Panc1 (cell line): ENCODE measurements around the gene NASP.

ENCODE experiments used
- POLR2AphosphoS5 ChIP-seq: IDR thresholded peaks from 2 replicates; pipeline ENCODE4 v1.6.1; 2012; ENCODE audit warnings: mild to moderate bottlenecking, low read depth, low read length, moderate library complexity
- SIN3A ChIP-seq: IDR thresholded peaks from 2 replicates; pipeline ENCODE4 v1.6.1; 2012; ENCODE audit warnings: low read depth, mild to moderate bottlenecking, low read length, moderate library complexity, borderline replicate concordance; ENCODE audit not compliant: insufficient read depth
- TF ChIP-seq, protein P1 (sequence below): fragments of 450-650 bp; IDR thresholded peaks from 2 replicates; pipeline ENCODE4 v1.5.1; 2017; ENCODE audit warnings: mild to moderate bottlenecking
- TF ChIP-seq, protein P2 (sequence below), 2 experiments: IDR thresholded peaks; 2 replicates each; pipeline ENCODE4 v1.6.1; 2011 to 2012; ENCODE audit warnings: low read depth in 2 of 2, control low read depth in 1 of 2, low read length in 1 of 2, mild to moderate bottlenecking in 1 of 2, moderate library complexity in 1 of 2; ENCODE audit not compliant: insufficient read depth in 1 of 2

DNA sequence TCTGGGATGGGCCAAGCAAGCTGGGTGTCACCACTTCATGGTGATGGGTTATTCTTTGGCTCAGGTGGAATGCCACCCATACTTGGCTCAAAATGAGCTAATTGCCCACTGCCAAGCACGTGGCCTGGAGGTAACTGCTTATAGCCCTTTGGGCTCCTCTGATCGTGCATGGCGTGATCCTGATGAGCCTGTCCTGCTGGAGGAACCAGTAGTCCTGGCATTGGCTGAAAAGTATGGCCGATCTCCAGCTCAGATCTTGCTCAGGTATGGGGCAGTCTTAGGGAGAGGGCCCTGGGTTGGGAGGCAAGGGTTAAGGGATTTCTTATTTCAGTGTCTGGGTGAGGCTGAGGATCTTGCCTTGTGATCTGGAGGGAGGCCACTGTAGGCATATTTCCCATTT is 15.4 kb upstream of the NASP start:
- TF ChIP-seq, protein P1, sequence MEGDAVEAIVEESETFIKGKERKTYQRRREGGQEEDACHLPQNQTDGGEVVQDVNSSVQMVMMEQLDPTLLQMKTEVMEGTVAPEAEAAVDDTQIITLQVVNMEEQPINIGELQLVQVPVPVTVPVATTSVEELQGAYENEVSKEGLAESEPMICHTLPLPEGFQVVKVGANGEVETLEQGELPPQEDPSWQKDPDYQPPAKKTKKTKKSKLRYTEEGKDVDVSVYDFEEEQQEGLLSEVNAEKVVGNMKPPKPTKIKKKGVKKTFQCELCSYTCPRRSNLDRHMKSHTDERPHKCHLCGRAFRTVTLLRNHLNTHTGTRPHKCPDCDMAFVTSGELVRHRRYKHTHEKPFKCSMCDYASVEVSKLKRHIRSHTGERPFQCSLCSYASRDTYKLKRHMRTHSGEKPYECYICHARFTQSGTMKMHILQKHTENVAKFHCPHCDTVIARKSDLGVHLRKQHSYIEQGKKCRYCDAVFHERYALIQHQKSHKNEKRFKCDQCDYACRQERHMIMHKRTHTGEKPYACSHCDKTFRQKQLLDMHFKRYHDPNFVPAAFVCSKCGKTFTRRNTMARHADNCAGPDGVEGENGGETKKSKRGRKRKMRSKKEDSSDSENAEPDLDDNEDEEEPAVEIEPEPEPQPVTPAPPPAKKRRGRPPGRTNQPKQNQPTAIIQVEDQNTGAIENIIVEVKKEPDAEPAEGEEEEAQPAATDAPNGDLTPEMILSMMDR, result no peak
- no peak for TF ChIP-seq POLR2AphosphoS5
- TF ChIP-seq, protein P2, sequence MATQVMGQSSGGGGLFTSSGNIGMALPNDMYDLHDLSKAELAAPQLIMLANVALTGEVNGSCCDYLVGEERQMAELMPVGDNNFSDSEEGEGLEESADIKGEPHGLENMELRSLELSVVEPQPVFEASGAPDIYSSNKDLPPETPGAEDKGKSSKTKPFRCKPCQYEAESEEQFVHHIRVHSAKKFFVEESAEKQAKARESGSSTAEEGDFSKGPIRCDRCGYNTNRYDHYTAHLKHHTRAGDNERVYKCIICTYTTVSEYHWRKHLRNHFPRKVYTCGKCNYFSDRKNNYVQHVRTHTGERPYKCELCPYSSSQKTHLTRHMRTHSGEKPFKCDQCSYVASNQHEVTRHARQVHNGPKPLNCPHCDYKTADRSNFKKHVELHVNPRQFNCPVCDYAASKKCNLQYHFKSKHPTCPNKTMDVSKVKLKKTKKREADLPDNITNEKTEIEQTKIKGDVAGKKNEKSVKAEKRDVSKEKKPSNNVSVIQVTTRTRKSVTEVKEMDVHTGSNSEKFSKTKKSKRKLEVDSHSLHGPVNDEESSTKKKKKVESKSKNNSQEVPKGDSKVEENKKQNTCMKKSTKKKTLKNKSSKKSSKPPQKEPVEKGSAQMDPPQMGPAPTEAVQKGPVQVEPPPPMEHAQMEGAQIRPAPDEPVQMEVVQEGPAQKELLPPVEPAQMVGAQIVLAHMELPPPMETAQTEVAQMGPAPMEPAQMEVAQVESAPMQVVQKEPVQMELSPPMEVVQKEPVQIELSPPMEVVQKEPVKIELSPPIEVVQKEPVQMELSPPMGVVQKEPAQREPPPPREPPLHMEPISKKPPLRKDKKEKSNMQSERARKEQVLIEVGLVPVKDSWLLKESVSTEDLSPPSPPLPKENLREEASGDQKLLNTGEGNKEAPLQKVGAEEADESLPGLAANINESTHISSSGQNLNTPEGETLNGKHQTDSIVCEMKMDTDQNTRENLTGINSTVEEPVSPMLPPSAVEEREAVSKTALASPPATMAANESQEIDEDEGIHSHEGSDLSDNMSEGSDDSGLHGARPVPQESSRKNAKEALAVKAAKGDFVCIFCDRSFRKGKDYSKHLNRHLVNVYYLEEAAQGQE (IDR thresholded peaks at IDR 0.05; ENCODE audit: insufficient read depth in 1 of 2, low read depth in 2 of 2, low read length in 1 of 2), result no peak
- TF ChIP-seq SIN3A, result no peak
